Activated CD4-positive, CD25-positive, alpha-beta regulatory T cell treated with anti-CD3 and anti-CD28 coated beads, Interleukin-2, amount 50 U/mL, for 72 hours (primary cell): ENCODE results near the gene UBALD1.
A peak's percentile ranks its signal among the peaks of the same experiment; 100 is the strongest.

Experiments
- DNase-seq: peaks from one replicate; pipeline ENCODE4 v3.0.0; 2021

Gene UBALD1

GRCh38 chr16:4613636-4614570, 785 bp downstream of the UBALD1 start:
- peak; percentile 55 for DNase-seq

GRCh38 chr16:4612977-4613635, 1.6 kb downstream of the UBALD1 start:
- DNase-seq: no peak

- no peak for DNase-seq
Measured at GRCh38 chr16:4612474-4612931, 2.2 kb downstream of the UBALD1 start.

- DNase-seq: no peak
Measured at GRCh38 chr16:4611337-4612021, 3.2 kb downstream of the UBALD1 start.

- no peak for DNase-seq
Measured at GRCh38 chr16:4610011-4611005, 4.4 kb downstream of the UBALD1 start.

GRCh38 chr16:4609200-4610010, 5.3 kb downstream of the UBALD1 start:
- no peak for DNase-seq

- no peak for DNase-seq
Measured at GRCh38 chr16:4608704-4608980, 6.0 kb downstream of the UBALD1 start.

GRCh38 chr16:4607841-4608703, 6.6 kb downstream of the UBALD1 start:
- DNase-seq: no peak

GRCh38 chr16:4606354-4606753, 8.3 kb downstream of the UBALD1 start:
- no peak for DNase-seq

- DNase-seq: no peak
Measured at GRCh38 chr16:4604401-4604800, 10.3 kb downstream of the UBALD1 start.

- no peak for DNase-seq
Measured at GRCh38 chr16:4603624-4604170, 11.0 kb downstream of the UBALD1 start.

- no peak for DNase-seq
Measured at GRCh38 chr16:4602331-4602730, 12.4 kb downstream of the UBALD1 start.

- DNase-seq: no peak
Measured at GRCh38 chr16:4601864-4602186, 12.9 kb downstream of the UBALD1 start.

- DNase-seq: no peak
Measured at GRCh38 chr16:4601036-4601863, 13.4 kb downstream of the UBALD1 start.

GRCh38 chr16:4599545-4599944, 15.1 kb downstream of the UBALD1 start:
- DNase-seq: no peak

- DNase-seq: no peak
Measured at GRCh38 chr16:4599037-4599436, 15.7 kb downstream of the UBALD1 start.

GRCh38 chr16:4597174-4597573, 17.5 kb downstream of the UBALD1 start:
- no peak for DNase-seq

- no peak for DNase-seq
Measured at GRCh38 chr16:4594433-4595410, 20.0 kb downstream of the UBALD1 start.
